ENCODE measurements around the gene FCGR3B.
"Not testable (repeated sequence)": the region's sequence is repeated elsewhere in the genome, so short reads cannot be mapped to it uniquely, and the experiment has no call there.

FCGR3B gene

GRCh38 chr1:161605024-161605423 is 26.0 kb downstream of the FCGR3B start:
- H3K27me3 ChIP-seq, H3K36me3 ChIP-seq, H3K4me2 ChIP-seq, H3K27ac ChIP-seq, H3K4me3 ChIP-seq, H4K20me1 ChIP-seq, H3K4me1 ChIP-seq, H3K9ac ChIP-seq: not testable (repeated sequence)
- peaks cover 14% of the 10 kb centered on the region; the same call in 1 of the 2 replicates for H3K9me3 ChIP-seq

- H3K27ac ChIP-seq, H3K36me3 ChIP-seq, H3K27me3 ChIP-seq, H3K4me1 ChIP-seq, H3K9me3 ChIP-seq, H3K4me2 ChIP-seq, H3K4me3 ChIP-seq, H3K9ac ChIP-seq, H4K20me1 ChIP-seq: not testable (repeated sequence)
Measured at GRCh38 chr1:161597077-161597476, 33.9 kb downstream of the FCGR3B start.

GRCh38 chr1:161595583-161595982 is 35.4 kb downstream of the FCGR3B start:
- H3K4me1 ChIP-seq, H3K27me3 ChIP-seq, H3K4me2 ChIP-seq, H3K9ac ChIP-seq, H3K27ac ChIP-seq, H3K36me3 ChIP-seq, H3K9me3 ChIP-seq, H3K4me3 ChIP-seq, H4K20me1 ChIP-seq: not testable (repeated sequence)

- not testable (repeated sequence) for H3K27ac ChIP-seq, H3K9ac ChIP-seq, H3K4me1 ChIP-seq
Measured at GRCh38 chr1:161595173-161595572, 35.8 kb downstream of the FCGR3B start.

GRCh38 chr1:161594269-161594984 is 36.5 kb downstream of the FCGR3B start:
- not testable (repeated sequence) for H3K4me1 ChIP-seq, H3K9ac ChIP-seq, H4K20me1 ChIP-seq, H3K36me3 ChIP-seq, H3K4me2 ChIP-seq, H3K27ac ChIP-seq, H3K9me3 ChIP-seq, H3K4me3 ChIP-seq, H3K27me3 ChIP-seq

More at GRCh38 chr1:161595173-161595572, 35.8 kb downstream of the FCGR3B start:
- not testable (repeated sequence) for H3K27me3 ChIP-seq, H3K4me3 ChIP-seq, H3K36me3 ChIP-seq, H3K4me2 ChIP-seq, H3K9me3 ChIP-seq, H4K20me1 ChIP-seq

- not testable (repeated sequence) for H3K9ac ChIP-seq, H3K4me1 ChIP-seq, H3K9me3 ChIP-seq, H3K4me2 ChIP-seq, H3K27me3 ChIP-seq, H3K27ac ChIP-seq, H4K20me1 ChIP-seq, H3K4me3 ChIP-seq, H3K36me3 ChIP-seq
Measured at GRCh38 chr1:161593092-161593755, 37.8 kb downstream of the FCGR3B start.

GRCh38 chr1:161592586-161592985 is 38.4 kb downstream of the FCGR3B start:
- H3K4me2 ChIP-seq, H3K4me1 ChIP-seq, H3K27ac ChIP-seq, H3K9ac ChIP-seq, H3K4me3 ChIP-seq, H3K27me3 ChIP-seq, H3K9me3 ChIP-seq, H3K36me3 ChIP-seq, H4K20me1 ChIP-seq: not testable (repeated sequence)

- not testable (repeated sequence) for H3K36me3 ChIP-seq, H3K4me2 ChIP-seq
Measured at GRCh38 chr1:161589920-161590319, 41.1 kb downstream of the FCGR3B start.

GRCh38 chr1:161589365-161589764 is 41.6 kb downstream of the FCGR3B start:
- H4K20me1 ChIP-seq, H3K27me3 ChIP-seq, H3K27ac ChIP-seq, H3K4me1 ChIP-seq, H3K4me2 ChIP-seq, H3K9ac ChIP-seq, H3K9me3 ChIP-seq, H3K36me3 ChIP-seq, H3K4me3 ChIP-seq: not testable (repeated sequence)

More at GRCh38 chr1:161589920-161590319, 41.1 kb downstream of the FCGR3B start:
- H3K27me3 ChIP-seq, H3K9me3 ChIP-seq, H3K27ac ChIP-seq, H3K4me1 ChIP-seq, H3K9ac ChIP-seq, H4K20me1 ChIP-seq, H3K4me3 ChIP-seq: not testable (repeated sequence)

GRCh38 chr1:161588596-161588995 is 42.4 kb downstream of the FCGR3B start:
- H3K27me3 ChIP-seq, H3K4me3 ChIP-seq, H3K4me2 ChIP-seq, H3K9me3 ChIP-seq, H4K20me1 ChIP-seq, H3K4me1 ChIP-seq, H3K36me3 ChIP-seq, H3K9ac ChIP-seq, H3K27ac ChIP-seq: not testable (repeated sequence)

GRCh38 chr1:161582882-161583281 is 48.1 kb downstream of the FCGR3B start:
- H3K27ac ChIP-seq, H3K4me1 ChIP-seq, H3K36me3 ChIP-seq, H4K20me1 ChIP-seq, H3K9me3 ChIP-seq, H3K9ac ChIP-seq, H3K4me2 ChIP-seq, H3K4me3 ChIP-seq, H3K27me3 ChIP-seq: not testable (repeated sequence)

GRCh38 chr1:161580879-161581537 is 50.0 kb downstream of the FCGR3B start:
- H4K20me1 ChIP-seq, H3K27ac ChIP-seq, H3K4me1 ChIP-seq, H3K36me3 ChIP-seq, H3K4me3 ChIP-seq, H3K4me2 ChIP-seq, H3K9ac ChIP-seq, H3K27me3 ChIP-seq, H3K9me3 ChIP-seq: not testable (repeated sequence)

- not testable (repeated sequence) for H4K20me1 ChIP-seq, H3K36me3 ChIP-seq, H3K9ac ChIP-seq, H3K4me1 ChIP-seq, H3K27ac ChIP-seq, H3K27me3 ChIP-seq, H3K9me3 ChIP-seq, H3K4me3 ChIP-seq, H3K4me2 ChIP-seq
Measured at GRCh38 chr1:161579856-161580507, 51.0 kb downstream of the FCGR3B start.

- H3K4me2 ChIP-seq, H3K9me3 ChIP-seq, H3K36me3 ChIP-seq, H3K27ac ChIP-seq, H3K4me3 ChIP-seq, H4K20me1 ChIP-seq, H3K4me1 ChIP-seq, H3K9ac ChIP-seq, H3K27me3 ChIP-seq: not testable (repeated sequence)
Measured at GRCh38 chr1:161576676-161577075, 54.3 kb downstream of the FCGR3B start.

All from BLaER1 (cell line).